Measurements from ENCODE around the gene SIGLEC12. TPM values are rescaled to one million over a fixed set of nuclear protein-coding genes. Genes with fewer than 3 reads are reported as not detected.

SIGLEC12 gene
- total RNA-seq, 1 donor from 2014 or later, result not detected

GRCh38 chr19:51462681-51463080 is 38.9 kb downstream of the SIGLEC12 start:
- Mint-ChIP-seq H3K4me3 (no peak overlapping the region), H3K4me1 (no peaks in the 10 kb centered on the region), H3K9me3 (peaks cover 3% of the 10 kb centered on the region), H3K36me3 (no peaks in the 10 kb centered on the region), H3K27me3 (ENCODE audit: insufficient read depth, low read depth) (peaks cover 22% of the 10 kb centered on the region), H3K27ac (no peak overlapping the region)
- no peak overlapping the region for H3K27ac ChIP-seq
- H3K9me3 ChIP-seq (ENCODE audit: low read depth), result no peaks in the 10 kb centered on the region
- no peak overlapping the region for H3K9ac ChIP-seq
- no peaks in the 10 kb centered on the region for H3F3A ChIP-seq (ENCODE audit: low read depth)
- H3K4me2 ChIP-seq, result no peak overlapping the region
- no peaks in the 10 kb centered on the region for H4K20me1 ChIP-seq (ENCODE audit: low read depth)
- peaks cover 36% of the 10 kb centered on the region for H3K27me3 ChIP-seq
- no peak overlapping the region for H3K4me3 ChIP-seq
- H2AFZ ChIP-seq (replicated peaks), result no peak overlapping the region
- no peak for DNase-seq (ENCODE audit: low spot score)
- no peaks in the 10 kb centered on the region for H3K79me2 ChIP-seq (ENCODE audit: low read depth)
- no peaks in the 10 kb centered on the region for H3K4me1 ChIP-seq
- no peaks in the 10 kb centered on the region for H3K36me3 ChIP-seq
- TF ChIP-seq CTCF (IDR thresholded peaks at IDR 0.05) (no peak), EZH2 (IDR thresholded peaks at IDR 0.05) (no peak), EZH2phosphoT487 (IDR thresholded peaks at IDR 0.05) (no peak)

GRCh38 chr19:51462276-51462675 is 39.3 kb downstream of the SIGLEC12 start:
- no peaks in the 10 kb centered on the region for H3K4me1 ChIP-seq
- no peak overlapping the region for H2AFZ ChIP-seq (replicated peaks)
- H3K9ac ChIP-seq, result no peak overlapping the region
- H3K27ac ChIP-seq, result no peak overlapping the region
- no peaks in the 10 kb centered on the region for H3F3A ChIP-seq (ENCODE audit: low read depth)
- DNase-seq (ENCODE audit: low spot score), result no peak
- no peaks in the 10 kb centered on the region for H3K36me3 Mint-ChIP-seq
- H3K4me3 ChIP-seq, result no peak overlapping the region
- H3K27me3 Mint-ChIP-seq (ENCODE audit: insufficient read depth, low read depth), result peaks cover 22% of the 10 kb centered on the region
- peaks cover 3% of the 10 kb centered on the region for H3K9me3 Mint-ChIP-seq
- H3K79me2 ChIP-seq (ENCODE audit: low read depth), result no peaks in the 10 kb centered on the region
- no peaks in the 10 kb centered on the region for H3K9me3 ChIP-seq (ENCODE audit: low read depth)
- no peaks in the 10 kb centered on the region for H4K20me1 ChIP-seq (ENCODE audit: low read depth)
- H3K4me1 Mint-ChIP-seq, result no peaks in the 10 kb centered on the region
- no peaks in the 10 kb centered on the region for H3K36me3 ChIP-seq
- H3K4me3 Mint-ChIP-seq, result no peak overlapping the region
- H3K4me2 ChIP-seq, result no peak overlapping the region
- peaks cover 32% of the 10 kb centered on the region for H3K27me3 ChIP-seq
- no peak for TF ChIP-seq EZH2phosphoT487 (IDR thresholded peaks at IDR 0.05)
- TF ChIP-seq EZH2 (IDR thresholded peaks at IDR 0.05), result no peak
- TF ChIP-seq CTCF (IDR thresholded peaks at IDR 0.05), result no peak
- H3K27ac Mint-ChIP-seq, result no peak overlapping the region

- Histone ChIP-seq H3K27ac (no peak overlapping the region), H3K79me2 (ENCODE audit: low read depth) (no peaks in the 10 kb centered on the region), H4K20me1 (ENCODE audit: low read depth) (no peaks in the 10 kb centered on the region), H3K4me1 (no peaks in the 10 kb centered on the region), H3F3A (ENCODE audit: low read depth) (no peaks in the 10 kb centered on the region), H3K9me3 (ENCODE audit: low read depth) (no peaks in the 10 kb centered on the region), H3K4me2 (no peak overlapping the region), H3K27me3 (peaks cover 26% of the 10 kb centered on the region), H3K4me3 (no peak overlapping the region), H2AFZ (replicated peaks) (no peak overlapping the region), H3K36me3 (no peaks in the 10 kb centered on the region), H3K9ac (no peak overlapping the region)
- DNase-seq (ENCODE audit: low spot score), result no peak
- H3K27ac Mint-ChIP-seq, result no peak overlapping the region
- no peaks in the 10 kb centered on the region for H3K4me1 Mint-ChIP-seq
- TF ChIP-seq CTCF (IDR thresholded peaks at IDR 0.05), result no peak
- TF ChIP-seq EZH2phosphoT487 (IDR thresholded peaks at IDR 0.05), result no peak
- no peak for TF ChIP-seq EZH2 (IDR thresholded peaks at IDR 0.05)
- H3K4me3 Mint-ChIP-seq, result no peak overlapping the region
- H3K36me3 Mint-ChIP-seq, result no peaks in the 10 kb centered on the region
- H3K9me3 Mint-ChIP-seq, result peaks cover 3% of the 10 kb centered on the region
- H3K27me3 Mint-ChIP-seq (ENCODE audit: insufficient read depth, low read depth), result peaks cover 22% of the 10 kb centered on the region
Observed at GRCh38 chr19:51461723-51462161, 39.9 kb downstream of the SIGLEC12 start.
